Ishikawa (cell line): ENCODE data around the gene PTPRE.

Experiments
- CEBPB ChIP-seq: IDR thresholded peaks from 2 replicates; pipeline ENCODE4 v1.6.1; 2012
- EGR1 ChIP-seq: IDR thresholded peaks from 2 replicates; pipeline ENCODE4 v1.6.1; 2012
- EP300 ChIP-seq: IDR thresholded peaks from 2 replicates; pipeline ENCODE4 v1.6.1; 2012; ENCODE audit warnings: borderline replicate concordance
- FOXM1 ChIP-seq: IDR thresholded peaks from 2 replicates; pipeline ENCODE4 v1.6.1; 2012; ENCODE audit warnings: low read depth, borderline replicate concordance
- NFIC ChIP-seq: IDR thresholded peaks from 2 replicates; pipeline ENCODE4 v1.6.1; 2012
- RAD21 ChIP-seq: IDR thresholded peaks from 2 replicates; pipeline ENCODE4 v1.6.1; 2012; ENCODE audit warnings: low read depth
- REST ChIP-seq: IDR thresholded peaks from 2 replicates; pipeline ENCODE4 v1.6.1; 2012; ENCODE audit warnings: low read depth, mild to moderate bottlenecking
- TAF1 ChIP-seq: IDR thresholded peaks from 2 replicates; pipeline ENCODE4 v1.6.1; 2012; ENCODE audit warnings: low read depth, mild to moderate bottlenecking
- TCF12 ChIP-seq: IDR thresholded peaks from 2 replicates; pipeline ENCODE4 v1.6.1; 2012; ENCODE audit warnings: low read depth
- TEAD4 ChIP-seq: IDR thresholded peaks from 2 replicates; pipeline ENCODE4 v1.6.1; 2012
- YY1 ChIP-seq: IDR thresholded peaks from 2 replicates; pipeline ENCODE4 v1.6.1; 2012; ENCODE audit warnings: low read depth
- ZBTB7A ChIP-seq: IDR thresholded peaks from 2 replicates; pipeline ENCODE4 v1.6.1; 2012; ENCODE audit warnings: low read depth
- TF ChIP-seq, protein P1 (sequence below): IDR thresholded peaks from 2 replicates; pipeline ENCODE4 v1.6.1; 2012

GRCh38 chr10:128063736-128064107, 156.8 kb downstream of the PTPRE start:
- TF ChIP-seq, protein P1, sequence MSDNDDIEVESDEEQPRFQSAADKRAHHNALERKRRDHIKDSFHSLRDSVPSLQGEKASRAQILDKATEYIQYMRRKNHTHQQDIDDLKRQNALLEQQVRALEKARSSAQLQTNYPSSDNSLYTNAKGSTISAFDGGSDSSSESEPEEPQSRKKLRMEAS = no peak
- TF ChIP-seq ZBTB7A (no peak), RAD21 (no peak), CEBPB (no peak), NFIC (no peak), EP300 (no peak), TCF12 (no peak), FOXM1 (no peak), REST (no peak), YY1 (no peak), TAF1 (no peak), EGR1 (no peak), TEAD4 (no peak)
